ENCODE measurements around the gene FAM78B. TPM values are rescaled to one million over a fixed set of nuclear protein-coding genes. Genes with fewer than 3 reads are reported as not detected.

Gene FAM78B
- total and polyA plus RNA-seq, 2 of the 8 experiments (the other 6 are each of a cell fraction or from before 2014, with no cell fraction given): 2.3 to 3.6 TPM

DNA sequence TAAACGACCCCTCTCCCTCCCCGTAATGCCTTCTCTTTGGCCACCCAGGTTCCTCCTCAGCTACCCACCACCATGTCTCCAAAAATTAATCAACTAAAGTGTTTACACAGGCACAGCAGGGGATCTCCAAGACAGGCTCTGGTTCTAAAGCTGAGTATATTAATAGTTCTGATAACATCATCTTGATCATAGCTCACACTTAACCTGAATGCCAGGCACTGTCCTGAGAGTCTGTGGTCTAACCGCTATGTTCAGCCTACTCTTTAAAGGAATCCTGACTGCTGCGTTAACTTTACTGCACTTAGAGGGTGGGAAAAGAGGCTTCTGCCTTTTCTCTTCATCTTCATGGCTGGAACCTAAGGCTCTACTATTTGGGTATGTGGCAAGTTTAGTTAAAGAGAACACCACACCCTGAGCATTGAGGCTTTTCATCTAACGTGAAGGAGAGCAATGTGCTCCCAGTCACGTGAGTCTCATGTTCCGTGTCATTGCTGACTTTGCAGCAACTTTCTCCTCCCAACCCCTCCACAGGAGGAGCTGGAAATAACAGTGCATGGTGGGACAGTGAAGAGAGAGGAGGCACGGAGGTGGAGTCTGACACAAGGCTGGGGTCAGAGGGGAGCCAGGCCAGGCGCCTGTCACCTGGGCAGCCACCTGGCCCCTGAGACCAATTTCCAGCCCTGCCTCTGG is 86.4 kb downstream of the FAM78B start (continued):
- no peak for TF ChIP-seq RBBP5 (IDR thresholded peaks at IDR 0.05; ENCODE audit: borderline replicate concordance, low read depth, low read length)
- TF ChIP-seq SP4 (IDR thresholded peaks at IDR 0.05; ENCODE audit: low read length): no peak
- no peak for TF ChIP-seq EGR1 (IDR thresholded peaks at IDR 0.05; ENCODE audit: borderline replicate concordance, low read depth, low read length)
- no peak for TF ChIP-seq TAF7 (optimal IDR thresholded peaks at IDR 0.05; ENCODE audit: borderline replicate concordance, low read depth, low read length)
- TF ChIP-seq ZNF274 (IDR thresholded peaks at IDR 0.05; ENCODE audit: borderline replicate concordance, extremely low read depth, low read length): no peak
- no peak for TF ChIP-seq BACH1 (IDR thresholded peaks at IDR 0.05; ENCODE audit: low read length)
